HG03066 (cell line): Measurements from ENCODE around the gene MSRB1.
"Not testable (repeated sequence)": the region's sequence is repeated elsewhere in the genome, so short reads cannot be mapped to it uniquely, and the experiment has no call there.

Source experiments
- ATAC-seq: cut with Tn5 transposase; IDR thresholded peaks from one replicate; pipeline ENCODE4 v1.9.1; 2021; ENCODE audit warnings: low read depth; ENCODE audit not compliant: unreplicated experiment

MSRB1 gene

DNA sequence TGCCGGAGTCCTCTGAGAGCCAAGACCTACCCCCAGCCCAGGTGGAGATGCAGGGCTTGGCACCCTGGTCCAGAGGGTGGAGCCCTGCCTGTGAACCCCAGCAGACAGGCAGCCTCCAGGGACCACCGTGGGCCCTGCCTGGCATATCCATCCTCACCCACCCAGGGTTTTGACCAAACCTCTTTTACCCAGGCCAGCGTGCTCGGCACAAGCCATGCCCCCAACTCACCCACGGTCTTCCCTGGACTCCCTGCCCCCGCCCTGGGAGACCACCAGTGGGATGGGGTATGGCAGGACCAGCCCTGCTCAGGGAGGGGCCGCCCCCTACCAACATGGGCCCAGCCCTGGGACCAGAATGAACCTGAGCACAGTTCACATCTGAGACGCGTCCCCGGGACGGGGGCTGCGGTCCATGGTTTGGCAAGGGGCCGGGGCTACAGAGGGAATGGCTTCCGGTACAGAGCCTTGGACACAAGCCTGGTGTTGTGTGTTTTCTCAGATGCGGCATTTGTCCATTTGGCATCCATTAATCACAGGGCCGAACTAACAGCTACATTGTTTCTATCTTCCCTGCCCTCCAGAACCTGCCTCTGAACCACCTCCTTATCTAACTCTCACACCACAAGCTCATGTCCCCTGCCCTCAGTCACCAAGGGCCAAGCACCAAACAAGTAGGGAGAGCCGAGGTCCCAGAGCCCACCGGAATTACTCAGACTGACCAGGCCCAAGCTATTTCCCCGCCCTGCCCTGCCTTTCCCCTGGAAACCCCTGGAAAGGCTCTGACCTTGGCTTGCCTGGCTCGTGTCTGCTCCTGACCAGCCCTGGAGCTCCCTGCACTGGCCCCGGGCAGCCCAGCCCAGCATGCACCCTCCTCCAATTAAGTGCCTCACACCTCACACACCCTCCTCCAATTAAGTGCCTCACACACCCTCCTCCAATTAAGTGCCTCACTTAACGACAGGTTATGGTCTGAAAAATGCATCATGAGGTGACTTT, 38.9 kb downstream of the MSRB1 start:
- no peak for ATAC-seq

DNA sequence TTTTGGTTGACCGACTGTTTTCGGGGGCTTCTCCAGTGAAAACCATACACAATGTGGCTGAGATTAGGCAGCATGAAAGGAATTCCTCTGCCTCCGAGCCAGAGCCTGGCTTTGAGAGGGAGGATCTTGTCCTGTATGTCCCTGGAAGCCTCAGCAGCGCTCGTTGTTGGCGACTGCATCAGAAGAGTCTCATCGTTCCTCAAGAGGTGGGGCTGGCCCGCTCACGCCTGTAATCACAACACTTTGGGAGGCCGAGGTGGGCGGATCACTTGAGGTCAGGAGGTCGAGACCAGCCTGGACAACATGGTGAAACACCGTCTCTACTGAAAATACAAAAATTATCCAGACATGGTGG, 39.8 kb downstream of the MSRB1 start:
- no peak for ATAC-seq

DNA sequence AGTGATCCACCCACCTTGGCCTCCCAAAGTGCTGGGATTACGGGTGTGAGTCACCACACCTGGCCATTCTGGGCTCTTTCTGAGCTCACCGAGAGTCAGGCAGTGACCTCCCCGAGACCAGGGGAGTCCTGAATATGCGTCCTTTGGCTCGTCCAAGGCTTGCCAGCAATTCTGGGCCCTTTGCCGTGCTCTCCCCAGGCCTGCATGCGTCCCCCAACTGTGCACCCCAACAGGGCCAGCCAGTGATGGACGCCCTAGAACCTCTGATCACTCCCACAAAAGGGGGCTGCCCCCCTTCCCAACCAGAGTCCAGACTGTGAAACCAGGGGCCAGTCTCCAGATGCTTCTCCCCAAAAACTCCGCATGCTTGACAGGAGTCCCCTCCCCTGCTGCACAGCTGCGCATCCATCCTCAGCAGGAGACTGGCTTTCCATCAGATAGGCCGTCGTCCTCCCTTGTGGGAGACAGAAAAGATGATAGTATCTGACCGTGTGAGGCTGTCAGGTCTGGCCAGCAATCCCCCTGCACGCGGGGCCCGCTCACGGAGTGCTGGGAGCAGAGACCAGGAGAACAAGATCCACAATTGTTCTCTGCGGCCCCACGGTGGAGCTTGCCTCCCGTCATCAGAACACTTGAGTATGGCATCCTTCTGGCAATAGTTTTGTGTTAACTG, 40.3 kb downstream of the MSRB1 start:
- no peak for ATAC-seq

DNA sequence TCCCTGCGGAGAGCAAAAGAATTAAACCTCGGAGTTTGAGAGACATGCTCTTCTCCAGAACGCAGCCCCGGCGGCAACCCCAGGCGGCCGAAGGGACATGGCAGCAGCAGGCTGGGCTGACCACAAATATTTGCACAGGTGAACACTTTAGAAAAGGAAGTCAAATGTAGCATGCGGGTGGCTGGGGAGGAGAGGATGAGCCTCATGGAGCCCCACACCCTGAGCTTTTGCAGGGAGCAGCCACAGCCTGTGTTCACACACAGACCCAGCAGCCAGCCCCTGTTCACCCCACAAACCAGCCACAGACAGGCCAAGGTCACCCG, 42.6 kb downstream of the MSRB1 start:
- no peak for ATAC-seq

DNA sequence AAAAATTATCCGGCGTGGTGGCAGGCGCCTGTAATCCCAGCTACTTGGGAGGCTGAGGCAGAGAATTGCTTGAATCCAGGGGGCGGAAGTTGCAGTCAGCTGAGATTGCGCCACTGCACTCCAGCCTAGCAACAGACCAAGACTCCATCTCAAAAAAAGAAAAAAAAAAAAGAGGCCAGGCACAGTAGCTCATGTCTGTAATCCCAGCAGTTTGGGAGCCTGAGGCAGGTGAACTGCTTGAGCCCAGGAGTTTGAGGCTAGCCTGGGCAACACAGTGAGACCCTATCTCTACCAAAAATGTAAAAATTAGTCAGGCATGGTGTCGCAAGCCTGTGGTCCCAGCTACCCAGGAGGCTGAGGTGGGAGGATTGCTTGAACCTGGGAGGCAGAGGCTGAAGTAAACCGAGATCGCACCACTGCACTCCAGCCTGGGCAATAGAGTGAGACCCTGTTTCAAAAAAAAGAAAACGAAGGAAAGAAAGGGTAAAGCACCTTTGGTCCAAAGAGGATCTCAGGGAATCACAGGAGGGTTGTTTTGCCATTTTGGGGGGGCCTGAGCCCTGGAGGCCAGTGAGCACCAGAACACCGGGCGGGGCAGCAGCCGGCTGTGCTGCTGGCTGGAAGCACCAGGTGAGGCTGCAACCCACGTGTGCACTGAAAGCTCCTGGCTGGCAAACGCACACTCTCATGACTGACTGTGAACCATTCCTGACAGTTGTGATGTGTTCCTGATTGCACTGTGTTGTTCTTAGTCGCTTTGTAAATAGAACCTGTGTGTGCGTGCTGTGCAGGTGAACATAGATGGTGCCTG, 43.2 kb downstream of the MSRB1 start:
- no peak for ATAC-seq

DNA sequence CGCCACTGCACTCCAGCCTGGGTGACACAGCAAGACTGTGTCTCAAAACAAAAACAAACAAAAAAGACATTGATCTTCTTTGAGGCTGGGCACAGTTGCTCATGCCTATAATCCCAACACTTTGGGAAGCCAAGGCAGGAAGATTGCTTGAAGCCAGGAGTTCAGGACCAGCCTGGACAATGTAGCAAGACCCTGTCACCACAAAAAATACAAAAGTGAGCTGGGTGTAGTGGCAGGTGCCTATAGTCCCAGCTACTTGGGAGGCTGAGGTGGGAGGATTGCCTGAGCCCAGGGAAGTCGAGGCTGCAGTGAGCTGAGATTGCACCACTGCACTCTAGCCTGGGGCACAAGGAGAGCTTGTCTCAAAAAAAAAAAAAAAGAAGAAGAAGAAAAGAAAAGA, 45.3 kb downstream of the MSRB1 start:
- not testable (repeated sequence) for ATAC-seq

DNA sequence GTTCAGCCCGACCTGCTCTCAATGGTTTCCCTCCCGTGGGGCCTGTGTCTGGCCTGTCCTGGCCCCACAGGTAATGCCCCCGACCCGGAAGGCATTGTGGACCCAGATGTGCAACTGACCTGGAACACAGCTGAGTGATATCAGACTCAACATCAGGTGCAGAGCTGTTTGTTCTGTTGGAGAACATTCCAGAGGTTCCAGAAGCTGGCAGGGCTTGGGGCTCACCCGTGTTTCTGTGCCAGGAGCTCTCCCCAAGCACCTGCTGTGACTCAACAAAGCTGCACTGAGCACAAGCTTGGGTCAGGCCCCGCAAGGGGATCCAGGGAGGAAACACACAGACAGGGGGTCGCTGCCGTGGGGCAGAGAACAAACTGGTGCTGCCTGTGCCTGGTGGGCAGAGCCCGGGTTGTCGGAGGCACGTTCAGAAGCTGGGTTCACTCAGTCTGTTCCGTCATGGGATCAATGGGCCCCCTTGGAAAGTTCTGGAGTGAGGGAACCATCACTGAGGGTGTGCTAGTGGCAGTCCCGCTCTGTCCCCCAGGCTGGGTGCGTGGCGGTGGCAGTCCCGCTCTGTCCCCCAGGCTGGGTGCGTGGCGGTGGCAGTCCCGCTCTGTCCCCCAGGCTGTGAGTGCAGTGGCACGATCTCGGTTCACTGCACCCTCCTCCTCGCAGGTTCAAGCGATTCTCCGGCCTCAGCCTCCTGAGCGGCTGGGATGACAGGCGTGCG, 46.9 kb downstream of the MSRB1 start:
- ATAC-seq = no peak

DNA sequence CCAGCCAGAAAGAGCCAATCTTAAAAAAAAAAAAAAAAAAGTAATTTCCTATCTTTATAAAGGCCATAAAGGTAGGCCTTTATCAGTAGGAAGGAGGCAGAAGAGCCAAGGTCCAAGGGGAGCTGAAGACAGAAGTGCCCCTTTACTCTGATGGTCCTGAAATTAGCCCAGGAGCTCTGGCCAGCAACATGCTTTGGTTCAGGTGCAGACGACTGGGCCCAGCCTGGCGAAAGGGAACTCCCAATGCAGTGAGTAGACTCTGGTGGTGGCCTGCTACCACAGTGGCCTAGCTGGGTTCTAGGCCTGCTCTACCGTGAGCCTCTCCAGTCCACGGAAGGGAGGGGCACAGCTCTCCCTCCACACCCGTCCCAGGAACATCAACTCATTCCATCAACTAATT, 47.9 kb downstream of the MSRB1 start:
- ATAC-seq = no peak

DNA sequence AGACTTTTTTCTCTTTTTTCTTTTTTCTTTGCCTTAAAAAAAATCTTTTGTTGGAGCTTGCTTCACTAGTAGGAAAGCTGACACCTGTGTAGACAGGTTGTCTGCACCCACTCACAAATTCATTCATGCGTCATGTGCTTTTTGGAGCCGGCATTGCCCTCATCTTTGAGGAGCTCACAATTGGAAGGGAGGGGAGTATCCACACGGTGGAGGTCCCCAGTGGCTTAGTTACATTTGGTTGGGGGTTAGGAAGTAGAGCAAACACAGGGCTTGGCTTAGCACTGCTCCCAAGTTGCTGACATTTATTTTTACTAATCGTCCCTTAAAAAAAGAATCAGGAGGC, 52.3 kb downstream of the MSRB1 start:
- no peak for ATAC-seq

DNA sequence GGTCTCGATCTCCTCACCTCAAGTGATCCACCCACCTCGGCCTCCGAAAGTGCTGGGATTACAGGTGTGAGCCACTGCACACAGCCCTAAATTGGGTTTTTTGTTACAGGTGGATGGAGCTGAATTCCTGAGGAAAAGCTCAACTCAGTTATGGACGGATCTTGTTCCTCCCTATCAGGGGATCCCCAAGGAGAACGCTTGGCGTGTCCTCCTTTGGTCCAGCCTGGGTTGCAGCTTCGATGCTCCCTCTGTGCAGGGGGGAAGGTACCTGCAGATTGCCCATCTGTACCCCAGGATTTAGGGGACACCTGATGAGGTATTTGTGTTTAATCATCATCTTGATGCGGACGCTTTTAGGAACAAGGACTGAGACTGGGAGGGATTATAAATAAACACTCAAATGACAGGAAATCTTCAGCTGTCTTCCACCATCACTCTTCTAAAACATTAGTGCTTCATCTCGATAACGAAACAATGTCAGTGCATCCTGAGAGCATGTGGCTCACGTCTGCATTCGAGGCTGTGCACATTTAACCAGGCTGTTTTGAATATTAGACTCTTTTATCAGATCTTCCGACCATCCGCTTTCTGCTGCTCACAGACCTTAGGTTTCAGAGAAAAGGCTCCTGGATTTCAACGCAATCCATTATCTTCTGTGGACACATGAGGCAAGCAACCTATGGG, 52.8 kb downstream of the MSRB1 start:
- ATAC-seq = no peak
